Right ventricle myocardium inferior (tissue), 1 donor: ENCODE data around the gene VSTM5. TPM values are rescaled to one million over a fixed set of nuclear protein-coding genes. Genes with fewer than 3 reads are reported as not detected.
"Not testable (repeated sequence)": the region's sequence is repeated elsewhere in the genome, so short reads cannot be mapped to it uniquely, and the experiment has no call there.

ENCODE experiments used
- ATAC-seq: fragments of 200-7000 bp; cut with Tn5 transposase; one replicate; pipeline ENCODE4 v1.9.1; 2020; ENCODE audit warnings: mild to moderate bottlenecking, moderate library complexity
- DNase-seq: peaks from one replicate; pipeline ENCODE4 v3.0.0; 2021; ENCODE audit errors: missing footprints
- intact Hi-C: fragments of 100-400 bp; cut with DNase I; formaldehyde crosslinking; loops from one replicate; pipeline ENCODE4 v1.11.0; 2022
- long read RNA-seq: library from polyadenylated mRNA; unstranded; transcript quantifications from one replicate; pipeline ENCODE4 v2.0.0, GENCODE V29; 2021
- total RNA-seq: library from RNA; stranded (reverse); fragmentation: NEBNext Ultra II Directional; extraction: Animal tissue kit (Norgen Biotek cat#: 25700); gene quantifications from one replicate; pipeline ENCODE4 v1.2.1, GENCODE V29; 2021
- donor health status: DM: no; HTN: yes; CAD: no; lungs with severe emphysema.

The VSTM5 gene
- total RNA-seq = 0.08 TPM
- long read RNA-seq = 0 reads

GRCh38 chr11:93850594-93851018, at the start of gene VSTM5:
VSTM5 (minus strand) TSS chr11:93850618; CDS start chr11:93850502, 116 bp downstream.
- intact Hi-C loops = no loop called here
- DNase-seq = no peak
- no peak for ATAC-seq

- intact Hi-C loops = loop anchor here (5.0 kb wide), 2 partner anchors 522 to 607 kb away; no protein-coding TSS in a partner anchor
- no peak for DNase-seq
- ATAC-seq = no peak
Observed at GRCh38 chr11:93895106-93895862, 44.9 kb upstream of the VSTM5 start.

GRCh38 chr11:93890391-93891051, 40.1 kb upstream of the VSTM5 start:
- DNase-seq = no peak
- no peak for ATAC-seq
- intact Hi-C loops = no loop called here

- intact Hi-C loops = no loop called here
- DNase-seq = no peak
Observed at GRCh38 chr11:93887111-93887510, 36.7 kb upstream of the VSTM5 start.

GRCh38 chr11:93879114-93879513, 28.7 kb upstream of the VSTM5 start:
- DNase-seq, intact Hi-C loops, ATAC-seq: not testable (repeated sequence)

More at GRCh38 chr11:93887111-93887510, 36.7 kb upstream of the VSTM5 start:
- ATAC-seq = no peak

GRCh38 chr11:93875637-93876036, 25.2 kb upstream of the VSTM5 start:
- intact Hi-C loops = no loop called here
- no peak for ATAC-seq
- no peak for DNase-seq

- DNase-seq = no peak
- intact Hi-C loops = no loop called here
- no peak for ATAC-seq
Observed at GRCh38 chr11:93871526-93871925, 21.1 kb upstream of the VSTM5 start.

- intact Hi-C loops = no loop called here
- no peak for ATAC-seq
- DNase-seq = no peak
Observed at GRCh38 chr11:93870616-93871015, 20.2 kb upstream of the VSTM5 start.

- no peak for DNase-seq
- no peak for ATAC-seq
- intact Hi-C loops = no loop called here
Observed at GRCh38 chr11:93869830-93870229, 19.4 kb upstream of the VSTM5 start.

- intact Hi-C loops, ATAC-seq, DNase-seq: not testable (repeated sequence)
Observed at GRCh38 chr11:93868404-93868803, 18.0 kb upstream of the VSTM5 start.

GRCh38 chr11:93861808-93862207, 11.4 kb upstream of the VSTM5 start:
- intact Hi-C loops = no loop called here
- ATAC-seq = peak; percentile 78
- peak; percentile 69 for DNase-seq

GRCh38 chr11:93858121-93858775, 7.8 kb upstream of the VSTM5 start:
- no peak for ATAC-seq
- intact Hi-C loops = no loop called here
- no peak for DNase-seq

GRCh38 chr11:93857413-93858120, 7.1 kb upstream of the VSTM5 start:
- ATAC-seq (peak; percentile 23), DNase-seq (no peak)
- intact Hi-C loops = no loop called here

GRCh38 chr11:93852242-93852641, 1.8 kb upstream of the VSTM5 start:
- ATAC-seq = no peak
- intact Hi-C loops = no loop called here
- DNase-seq = no peak

GRCh38 chr11:93849751-93850593, 446 bp downstream of the VSTM5 start:
- peak; percentile 70 for DNase-seq
- intact Hi-C loops = no loop called here
- peak; percentile 73 for ATAC-seq

GRCh38 chr11:93849201-93849600, 1.2 kb downstream of the VSTM5 start:
- intact Hi-C loops = no loop called here
- DNase-seq (no peak), ATAC-seq (no peak)

- intact Hi-C loops = no loop called here
- no peak for ATAC-seq
- DNase-seq = no peak
Observed at GRCh38 chr11:93846411-93846810, 4.0 kb downstream of the VSTM5 start.
